Mammary epithelial cell (primary cell): ENCODE measurements around the gene RARA.

Experiments
- EZH2 ChIP-seq: IDR thresholded peaks from 2 replicates; pipeline ENCODE4 v1.6.1; 2012; ENCODE audit warnings: low read length, inconsistent platforms, borderline replicate concordance
- TF ChIP-seq, protein P1 (sequence below), 2 donors: IDR thresholded peaks in 1 of 2; conservative IDR thresholded peaks in 1 of 2; 2 replicates each; pipeline ENCODE4 v1.5.1; 2011 to 2012; ENCODE audit warnings: inconsistent platforms in 2 of 2, low read length in 2 of 2, mild to moderate bottlenecking in 2 of 2, control low read depth in 1 of 2, low read depth in 1 of 2; ENCODE audit not compliant: insufficient read depth in 1 of 2; ENCODE audit errors: extremely low read depth in 1 of 2

- no peak for TF ChIP-seq EZH2
- TF ChIP-seq, protein P1, sequence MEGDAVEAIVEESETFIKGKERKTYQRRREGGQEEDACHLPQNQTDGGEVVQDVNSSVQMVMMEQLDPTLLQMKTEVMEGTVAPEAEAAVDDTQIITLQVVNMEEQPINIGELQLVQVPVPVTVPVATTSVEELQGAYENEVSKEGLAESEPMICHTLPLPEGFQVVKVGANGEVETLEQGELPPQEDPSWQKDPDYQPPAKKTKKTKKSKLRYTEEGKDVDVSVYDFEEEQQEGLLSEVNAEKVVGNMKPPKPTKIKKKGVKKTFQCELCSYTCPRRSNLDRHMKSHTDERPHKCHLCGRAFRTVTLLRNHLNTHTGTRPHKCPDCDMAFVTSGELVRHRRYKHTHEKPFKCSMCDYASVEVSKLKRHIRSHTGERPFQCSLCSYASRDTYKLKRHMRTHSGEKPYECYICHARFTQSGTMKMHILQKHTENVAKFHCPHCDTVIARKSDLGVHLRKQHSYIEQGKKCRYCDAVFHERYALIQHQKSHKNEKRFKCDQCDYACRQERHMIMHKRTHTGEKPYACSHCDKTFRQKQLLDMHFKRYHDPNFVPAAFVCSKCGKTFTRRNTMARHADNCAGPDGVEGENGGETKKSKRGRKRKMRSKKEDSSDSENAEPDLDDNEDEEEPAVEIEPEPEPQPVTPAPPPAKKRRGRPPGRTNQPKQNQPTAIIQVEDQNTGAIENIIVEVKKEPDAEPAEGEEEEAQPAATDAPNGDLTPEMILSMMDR (conservative IDR thresholded peaks at IDR 0.05 in 1 of 2, IDR thresholded peaks at IDR 0.05 in 1 of 2; ENCODE audit: extremely low read depth in 1 of 2, insufficient read depth in 1 of 2, low read depth in 1 of 2, low read length in 2 of 2), result no peak
Measured at GRCh38 chr17:40321524-40321929, 12.5 kb downstream of the RARA start.
